HepG2 (cell line): ENCODE data around the gene SPOCD1. TPM values are rescaled to one million over a fixed set of nuclear protein-coding genes. Genes with fewer than 3 reads are reported as not detected.

Experiments used
- CHCHD3 ChIP-seq: sonication (generic); formaldehyde crosslinking; IDR thresholded peaks from 2 replicates; pipeline ENCODE4 v1.8.0; 2022; ENCODE audit warnings: mild to moderate bottlenecking, missing genetic modification reagents, moderate library complexity
- CREBL2 ChIP-seq: sonication (generic); formaldehyde crosslinking; IDR thresholded peaks from 2 replicates; pipeline ENCODE4 v1.8.1; 2023; ENCODE audit warnings: missing genetic modification reagents, mild to moderate bottlenecking, borderline replicate concordance
- LRRFIP1 ChIP-seq: sonication (generic); formaldehyde crosslinking; conservative IDR thresholded peaks from 2 replicates; pipeline ENCODE4 v1.4.0; 2020; ENCODE audit warnings: missing genetic modification reagents
- NFAT5 ChIP-seq: sonication (generic); formaldehyde crosslinking; IDR thresholded peaks from 2 replicates; pipeline ENCODE4 v1.4.0; 2020; ENCODE audit warnings: missing genetic modification reagents
- POLR2A ChIP-seq, 2 experiments: IDR thresholded peaks; 2 replicates each; pipeline ENCODE4 v1.6.1; 2011; ENCODE audit warnings: low read depth in 2 of 2, low read length in 2 of 2, mild to moderate bottlenecking in 1 of 2, moderate library complexity in 1 of 2; ENCODE audit not compliant: insufficient read depth in 1 of 2
- RORA ChIP-seq: sonication (generic); formaldehyde crosslinking; IDR thresholded peaks from 2 replicates; pipeline ENCODE4 v1.5.0; 2020; ENCODE audit warnings: mild to moderate bottlenecking, missing genetic modification reagents, moderate library complexity
- STAG1 ChIP-seq: sonication (generic); formaldehyde crosslinking; IDR thresholded peaks from 2 replicates; pipeline ENCODE4 v1.4.0; 2020; ENCODE audit warnings: missing genetic modification reagents
- USF2 ChIP-seq, 2 experiments: sonication (generic) in 1 of 2; formaldehyde crosslinking in 1 of 2; IDR thresholded peaks; 2 replicates each; pipeline versions ENCODE4 v1.5.1 to v1.6.1; 2011 to 2020; ENCODE audit warnings: borderline replicate concordance in 1 of 2, low read depth in 1 of 2, low read length in 1 of 2, mild to moderate bottlenecking in 1 of 2, missing genetic modification reagents in 1 of 2, moderate library complexity in 1 of 2
- ZNF337 ChIP-seq: sonication (generic); formaldehyde crosslinking; IDR thresholded peaks from 2 replicates; pipeline ENCODE4 v1.5.1; 2020; ENCODE audit warnings: missing genetic modification reagents, low read depth, mild to moderate bottlenecking, borderline replicate concordance
- ZNF674 ChIP-seq: sonication (generic); formaldehyde crosslinking; IDR thresholded peaks from 2 replicates; pipeline ENCODE4 v1.5.0; 2020; ENCODE audit warnings: low read depth, mild to moderate bottlenecking, missing genetic modification reagents
- ZSCAN20 ChIP-seq: sonication (generic); formaldehyde crosslinking; IDR thresholded peaks from 2 replicates; pipeline ENCODE4 v1.4.0; 2020; ENCODE audit warnings: missing genetic modification reagents, mild to moderate bottlenecking, borderline replicate concordance
- polyA plus RNA-seq, 8 experiments: library from polyadenylated mRNA; depleted of rRNA in 3 of 8; stranded (reverse) in 7 of 8; unstranded in 1 of 8; fragments of >200 nt; fragmentation: Illumina TruSeq in 4 of 8; extraction: Trizol in 4 of 8; gene quantifications; 2 replicates each; pipeline versions ENCODE4 v1.2.1 to v1.2.3, GENCODE V29; 2011 to 2016; ENCODE audit warnings: low read depth in 4 of 8, missing spikeins in 1 of 8, mixed read lengths in 1 of 8; ENCODE audit not compliant: insufficient read depth in 1 of 8
- total RNA-seq, 5 experiments: library from RNA; depleted of rRNA; stranded (reverse); fragments of >200 nt; fragmentation: Illumina TruSeq; extraction: Trizol; gene quantifications; 2 replicates each; pipeline ENCODE4 v1.2.3, GENCODE V29; 2016; ENCODE audit warnings: low read depth in 1 of 5
- TF ChIP-seq, protein P1 (sequence below): sonication (generic); formaldehyde crosslinking; IDR thresholded peaks from 2 replicates; pipeline ENCODE4 v1.4.0; 2020; ENCODE audit warnings: missing genetic modification reagents

Gene SPOCD1
- total and polyA plus RNA-seq, 2 of the 13 experiments (the other 11 are each of a cell fraction or from before 2014, with no cell fraction given) = 0.24 to 0.29 TPM

DNA sequence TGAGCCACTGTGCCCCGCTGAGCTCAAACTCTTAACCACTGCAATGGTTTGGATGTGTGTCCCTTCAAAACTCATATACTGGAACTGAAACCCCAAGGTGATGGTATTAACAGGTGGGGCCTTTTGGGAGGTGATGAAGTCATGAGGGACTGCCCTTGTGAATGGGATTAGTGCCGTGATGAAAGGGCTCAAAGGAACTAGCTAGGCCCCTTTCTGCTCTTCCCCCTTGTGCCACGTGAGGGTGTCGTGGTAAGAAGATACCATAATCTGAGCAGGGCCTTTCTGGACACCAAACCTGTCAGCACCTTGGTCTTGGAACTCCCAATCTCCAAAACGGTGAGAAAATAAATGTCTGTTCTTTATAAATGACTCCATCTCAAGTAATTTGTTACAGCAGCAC is 45.5 kb upstream of the SPOCD1 start (continued):
- TF ChIP-seq ZSCAN20 (CRISPR knock-in tag) (no peak), CREBL2 (no peak), USF2 (IDR thresholded peaks at IDR 0.05; ENCODE audit: low read depth, low read length) (0 out of 2 replicates have a peak, but pooled peaks have one; percentile 15), USF2 (CRISPR knock-in tag; IDR thresholded peaks at IDR 0.05; ENCODE audit: borderline replicate concordance) (no peak), POLR2A (IDR thresholded peaks at IDR 0.05; ENCODE audit: insufficient read depth in 1 of 2, low read depth in 2 of 2, low read length in 2 of 2) (no peak), ZNF337 (no peak), STAG1 (CRISPR knock-in tag) (peak; percentile 63), LRRFIP1 (CRISPR knock-in tag) (no peak), NFAT5 (CRISPR knock-in tag) (no peak), CHCHD3 (CRISPR knock-in tag) (no peak), ZNF674 (CRISPR knock-in tag) (no peak), RORA (CRISPR knock-in tag) (no peak)
- TF ChIP-seq, protein P1, sequence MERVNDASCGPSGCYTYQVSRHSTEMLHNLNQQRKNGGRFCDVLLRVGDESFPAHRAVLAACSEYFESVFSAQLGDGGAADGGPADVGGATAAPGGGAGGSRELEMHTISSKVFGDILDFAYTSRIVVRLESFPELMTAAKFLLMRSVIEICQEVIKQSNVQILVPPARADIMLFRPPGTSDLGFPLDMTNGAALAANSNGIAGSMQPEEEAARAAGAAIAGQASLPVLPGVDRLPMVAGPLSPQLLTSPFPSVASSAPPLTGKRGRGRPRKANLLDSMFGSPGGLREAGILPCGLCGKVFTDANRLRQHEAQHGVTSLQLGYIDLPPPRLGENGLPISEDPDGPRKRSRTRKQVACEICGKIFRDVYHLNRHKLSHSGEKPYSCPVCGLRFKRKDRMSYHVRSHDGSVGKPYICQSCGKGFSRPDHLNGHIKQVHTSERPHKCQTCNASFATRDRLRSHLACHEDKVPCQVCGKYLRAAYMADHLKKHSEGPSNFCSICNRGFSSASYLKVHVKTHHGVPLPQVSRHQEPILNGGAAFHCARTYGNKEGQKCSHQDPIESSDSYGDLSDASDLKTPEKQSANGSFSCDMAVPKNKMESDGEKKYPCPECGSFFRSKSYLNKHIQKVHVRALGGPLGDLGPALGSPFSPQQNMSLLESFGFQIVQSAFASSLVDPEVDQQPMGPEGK (CRISPR knock-in tag) = no peak
